Measurements from ENCODE around the gene SIL1.

The SIL1 gene

DNA sequence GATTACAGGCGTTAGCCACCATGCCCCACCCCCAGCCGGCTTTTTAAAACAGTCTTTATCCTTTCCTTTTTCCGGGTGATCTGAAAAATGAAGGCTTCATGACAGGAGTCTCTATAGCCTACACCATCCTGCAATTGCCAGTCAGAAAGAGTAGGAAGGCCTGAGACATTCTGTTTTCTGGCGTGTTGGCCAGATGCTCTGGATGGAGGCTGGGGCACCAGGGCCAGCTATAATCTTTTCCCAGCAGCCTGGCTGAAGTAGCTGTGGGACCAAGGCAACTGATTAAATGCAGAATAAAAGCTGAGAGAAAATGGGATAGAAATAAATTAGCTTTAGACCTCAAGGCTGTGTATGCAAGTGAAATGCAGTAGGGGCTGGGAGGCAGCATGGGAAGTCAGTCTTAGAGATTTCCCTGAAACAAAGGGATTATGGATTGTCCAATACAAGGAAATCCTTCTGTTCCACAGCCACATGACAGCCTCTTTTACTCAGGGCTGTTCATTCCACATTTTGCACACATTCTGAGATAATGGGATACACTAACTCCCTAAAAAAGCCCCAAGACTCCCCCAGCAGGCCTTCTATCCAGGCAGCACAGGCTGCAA is 207.1 kb downstream of the SIL1 start:
- TF ChIP-seq, protein P1, sequence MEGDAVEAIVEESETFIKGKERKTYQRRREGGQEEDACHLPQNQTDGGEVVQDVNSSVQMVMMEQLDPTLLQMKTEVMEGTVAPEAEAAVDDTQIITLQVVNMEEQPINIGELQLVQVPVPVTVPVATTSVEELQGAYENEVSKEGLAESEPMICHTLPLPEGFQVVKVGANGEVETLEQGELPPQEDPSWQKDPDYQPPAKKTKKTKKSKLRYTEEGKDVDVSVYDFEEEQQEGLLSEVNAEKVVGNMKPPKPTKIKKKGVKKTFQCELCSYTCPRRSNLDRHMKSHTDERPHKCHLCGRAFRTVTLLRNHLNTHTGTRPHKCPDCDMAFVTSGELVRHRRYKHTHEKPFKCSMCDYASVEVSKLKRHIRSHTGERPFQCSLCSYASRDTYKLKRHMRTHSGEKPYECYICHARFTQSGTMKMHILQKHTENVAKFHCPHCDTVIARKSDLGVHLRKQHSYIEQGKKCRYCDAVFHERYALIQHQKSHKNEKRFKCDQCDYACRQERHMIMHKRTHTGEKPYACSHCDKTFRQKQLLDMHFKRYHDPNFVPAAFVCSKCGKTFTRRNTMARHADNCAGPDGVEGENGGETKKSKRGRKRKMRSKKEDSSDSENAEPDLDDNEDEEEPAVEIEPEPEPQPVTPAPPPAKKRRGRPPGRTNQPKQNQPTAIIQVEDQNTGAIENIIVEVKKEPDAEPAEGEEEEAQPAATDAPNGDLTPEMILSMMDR (conservative IDR thresholded peaks at IDR 0.05), result no peak
- no peak overlapping the region for H3K27ac ChIP-seq

DNA sequence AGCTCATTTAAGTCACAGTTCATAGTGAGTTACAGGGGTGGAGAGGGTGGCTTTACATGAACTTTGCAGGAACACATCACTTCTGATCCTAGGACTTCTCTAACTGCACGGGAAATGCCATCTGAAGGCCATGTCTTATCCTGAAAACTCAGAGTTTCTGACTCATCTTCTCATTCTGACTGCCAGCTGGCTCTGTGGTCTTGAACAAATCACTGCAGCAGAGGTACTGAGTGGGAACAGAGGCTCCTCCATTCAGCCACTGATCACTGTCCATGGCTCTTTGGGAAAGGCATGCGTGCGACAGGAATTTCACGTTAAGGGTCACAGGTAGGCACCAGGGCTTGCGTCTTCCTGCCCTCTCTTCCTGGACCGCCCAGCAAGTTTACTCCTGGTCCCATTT is 208.4 kb downstream of the SIL1 start:
- TF ChIP-seq, protein P1 (conservative IDR thresholded peaks at IDR 0.05), result no peak

DNA sequence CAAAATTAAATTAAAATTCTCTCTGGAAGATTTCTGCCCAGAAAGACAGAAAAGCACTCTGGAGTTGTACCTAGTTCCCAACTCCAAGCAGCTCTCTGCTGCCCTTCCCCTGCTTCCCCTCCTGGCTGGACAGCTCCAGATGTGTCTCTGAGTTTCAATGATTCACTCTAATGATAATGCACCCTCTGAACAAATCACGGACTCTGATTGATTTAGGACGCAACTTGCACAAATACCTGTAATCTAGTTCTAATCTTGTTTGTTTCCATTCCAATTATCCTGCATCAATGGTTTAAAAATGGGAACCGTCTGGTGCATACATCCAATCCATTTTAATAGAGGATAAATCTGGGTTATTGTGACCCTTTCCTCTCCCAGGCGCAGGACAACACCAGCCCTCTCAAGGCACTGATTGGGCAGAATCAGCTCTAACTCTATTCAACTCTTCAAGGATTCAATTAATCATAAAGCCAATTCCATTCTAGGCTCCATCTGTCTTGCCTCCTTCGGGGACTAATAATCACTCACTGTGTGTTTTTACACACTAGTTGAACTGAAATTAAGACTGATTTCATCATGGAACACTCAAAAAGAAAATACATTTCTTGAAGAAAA is 211.9 kb downstream of the SIL1 start:
- TF ChIP-seq, protein P1 (conservative IDR thresholded peaks at IDR 0.05), result no peak
- H3K27ac ChIP-seq, result no peak overlapping the region

More for the DNA sequence above, 208.4 kb downstream of the SIL1 start:
- H3K27ac ChIP-seq, result no peak overlapping the region

DNA sequence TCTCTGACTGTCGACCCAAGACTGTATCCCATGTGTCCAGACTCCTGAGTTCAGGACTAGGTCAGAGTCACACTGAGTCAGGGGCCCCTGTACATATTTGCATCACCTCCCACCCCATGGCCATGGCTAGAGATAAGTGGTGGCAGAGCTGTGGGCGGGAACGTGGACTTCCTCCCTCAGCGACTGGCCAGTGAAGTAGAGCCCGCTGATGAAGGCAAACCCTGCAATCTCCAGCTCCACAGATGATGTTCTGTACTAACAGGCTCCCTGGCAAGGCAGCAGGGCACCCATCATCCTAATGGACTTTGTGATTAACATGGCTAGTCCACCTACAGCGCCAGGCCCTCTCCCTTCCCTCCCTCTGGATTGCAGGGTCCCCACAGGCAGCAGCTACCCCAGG is 212.5 kb downstream of the SIL1 start:
- TF ChIP-seq, protein P1 (conservative IDR thresholded peaks at IDR 0.05), result no peak
- no peak overlapping the region for H3K27ac ChIP-seq

DNA sequence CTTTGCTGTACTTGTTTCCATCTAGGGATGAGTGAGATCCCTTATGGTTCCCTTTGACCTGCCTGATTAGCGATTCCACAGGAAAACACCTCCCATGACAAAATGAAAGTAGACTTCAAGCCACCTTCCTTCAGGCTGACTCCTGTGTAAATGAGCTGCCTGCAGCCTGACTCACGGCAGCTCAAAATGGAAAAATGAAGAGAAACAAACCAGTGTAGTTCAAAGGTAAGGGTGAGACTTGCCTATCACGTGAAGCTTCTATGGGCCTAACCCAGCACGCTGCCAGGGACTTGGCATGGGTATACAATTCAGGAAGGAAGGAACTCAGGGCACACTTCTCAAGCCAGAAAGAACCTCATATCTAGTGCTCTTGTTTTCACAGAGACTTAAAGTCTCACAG is 212.9 kb downstream of the SIL1 start:
- TF ChIP-seq, protein P1 (conservative IDR thresholded peaks at IDR 0.05), result no peak
- no peak overlapping the region for H3K27ac ChIP-seq

DNA sequence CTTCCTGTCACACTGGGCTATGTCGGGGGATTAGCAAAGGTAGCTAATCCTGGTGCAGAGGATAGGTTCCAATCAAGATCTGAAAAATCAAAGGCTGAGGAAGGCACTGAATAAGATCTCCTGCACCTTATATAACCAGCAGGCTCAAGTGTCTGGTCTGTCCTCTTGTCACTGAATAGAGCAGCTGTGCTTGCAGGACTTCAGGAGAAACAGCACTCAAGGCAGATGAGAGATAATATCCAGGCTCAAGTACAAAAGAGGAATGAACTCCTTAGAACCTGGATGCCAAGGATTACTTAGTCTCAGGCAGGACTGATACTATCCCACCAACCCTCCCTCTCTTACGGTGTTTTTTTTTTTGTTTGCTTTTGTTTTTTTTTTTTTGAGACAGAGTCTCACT is 214.2 kb downstream of the SIL1 start:
- no peak overlapping the region for H3K27ac ChIP-seq
- TF ChIP-seq, protein P1 (conservative IDR thresholded peaks at IDR 0.05), result no peak

DNA sequence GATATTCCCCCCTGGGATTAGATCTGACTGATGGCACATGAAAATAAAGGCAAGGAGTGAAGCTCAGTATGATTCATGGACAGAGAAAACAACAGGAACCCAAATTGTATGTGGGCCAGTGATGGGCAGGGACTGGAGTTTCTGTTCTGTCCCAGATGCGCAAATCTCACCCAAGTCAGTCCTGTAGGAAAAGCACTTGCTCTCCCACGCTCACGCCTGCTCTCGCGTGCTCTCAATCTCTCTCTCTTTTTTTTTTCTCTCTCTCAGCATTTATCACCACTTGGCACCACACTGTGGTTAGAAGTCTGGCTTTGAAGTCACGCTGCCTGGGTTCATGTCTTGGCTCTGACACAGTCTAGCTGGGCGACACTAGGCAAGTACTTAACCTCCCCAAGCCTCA is 216.6 kb downstream of the SIL1 start:
- TF ChIP-seq, protein P1 (conservative IDR thresholded peaks at IDR 0.05), result no peak
- H3K27ac ChIP-seq, result no peak overlapping the region

Data from VCaP (cell line).